Keratinocyte (primary cell): ENCODE measurements around the gene RIT1. TPM values are rescaled to one million over a fixed set of nuclear protein-coding genes. Genes with fewer than 3 reads are reported as not detected.

ENCODE experiments used
- DNase-seq: peaks from one replicate; pipeline ENCODE4 v3.0.0-alpha.2; 2011; ENCODE audit warnings: low read depth, missing footprints, low spot score
- FAIRE-seq: peaks from 2 replicates; lab custom pipeline; 2011; peaks lifted over from hg19 to GRCh38; lab: Jason Lieb, UNC
- H2AFZ ChIP-seq: 2 replicates; pipeline ENCODE4 v1.6.0; 2012; ENCODE audit warnings: low read length, control low read depth, inconsistent platforms; ENCODE audit not compliant: control insufficient read depth
- H3K27ac ChIP-seq: 2 replicates; pipeline ENCODE4 v1.5.1; 2011; ENCODE audit warnings: low read length; ENCODE audit not compliant: control insufficient read depth, insufficient read depth
- H3K27me3 ChIP-seq: 3 replicates; pipeline ENCODE4 v1.6.0; 2011; ENCODE audit warnings: low read length; ENCODE audit not compliant: control insufficient read depth, insufficient read depth; ENCODE audit errors: extremely low read depth
- H3K36me3 ChIP-seq, 2 experiments: 2 replicates in 1 of 2; 3 replicates in 1 of 2; pipeline ENCODE4 v1.5.1; 2011; ENCODE audit warnings: low read length in 2 of 2, mild to moderate bottlenecking in 1 of 2; ENCODE audit not compliant: control insufficient read depth in 2 of 2, insufficient read depth in 2 of 2; ENCODE audit errors: extremely low read depth in 1 of 2
- H3K4me1 ChIP-seq: 3 replicates; pipeline ENCODE4 v1.5.1; 2011; ENCODE audit warnings: low read length; ENCODE audit not compliant: control insufficient read depth, insufficient read depth; ENCODE audit errors: extremely low read depth
- H3K4me2 ChIP-seq: 3 replicates; pipeline ENCODE4 v1.6.0; 2011; ENCODE audit warnings: low read depth, low read length; ENCODE audit not compliant: control insufficient read depth, insufficient read depth; ENCODE audit errors: extremely low read depth
- H3K4me3 ChIP-seq, 3 experiments: fragments of 200-600 bp in 1 of 3; sonication (generic) in 1 of 3; 2 replicates in 2 of 3; 3 replicates in 1 of 3; pipeline ENCODE4 v1.5.1; 2011 to 2016; ENCODE audit warnings: low read length in 3 of 3, mild to moderate bottlenecking in 3 of 3, control low read depth in 2 of 3, inconsistent platforms in 1 of 3, low read depth in 1 of 3, mixed read lengths in 1 of 3, mixed run types in 1 of 3, moderate library complexity in 1 of 3; ENCODE audit not compliant: control insufficient read depth in 2 of 3, insufficient read depth in 2 of 3; ENCODE audit errors: extremely low read depth in 1 of 3
- H3K79me2 ChIP-seq: 2 replicates; pipeline ENCODE4 v1.6.0; 2012; ENCODE audit warnings: low read length; ENCODE audit not compliant: control insufficient read depth, insufficient read depth
- H3K9ac ChIP-seq: 3 replicates; pipeline ENCODE4 v1.6.0; 2011; ENCODE audit warnings: low read length; ENCODE audit not compliant: control insufficient read depth, insufficient read depth; ENCODE audit errors: extremely low read depth
- H3K9me1 ChIP-seq: 3 replicates; pipeline ENCODE4 v1.6.0; 2011; ENCODE audit warnings: low read length; ENCODE audit not compliant: control insufficient read depth, insufficient read depth; ENCODE audit errors: extremely low read depth
- H3K9me3 ChIP-seq: 2 replicates; pipeline ENCODE4 v1.5.1; 2012; ENCODE audit warnings: low read depth, low read length; ENCODE audit not compliant: control insufficient read depth
- H4K20me1 ChIP-seq: 3 replicates; pipeline ENCODE4 v1.6.0; 2011; ENCODE audit warnings: low read length; ENCODE audit not compliant: control insufficient read depth, insufficient read depth; ENCODE audit errors: extremely low read depth
- CTCF ChIP-seq, 3 experiments: IDR thresholded peaks in 1 of 3; conservative IDR thresholded peaks in 1 of 3; optimal IDR thresholded peaks in 1 of 3; 2 replicates in 2 of 3; 3 replicates in 1 of 3; pipeline versions ENCODE3 to v1.5.1; 2011; ENCODE audit warnings: low read length in 3 of 3, mild to moderate bottlenecking in 3 of 3, moderate library complexity in 2 of 3, control low read depth in 1 of 3, inconsistent platforms in 1 of 3; ENCODE audit not compliant: insufficient read depth in 2 of 3; ENCODE audit errors: extremely low read depth in 1 of 3
- EZH2 ChIP-seq: IDR thresholded peaks from one replicate; pipeline ENCODE4 v1.6.1; 2012; ENCODE audit warnings: inconsistent platforms, mild to moderate bottlenecking, low read length, moderate library complexity
- dilution Hi-C: fragments of 300-500 bp; cut with MboI; formaldehyde crosslinking; loops from one replicate; pipeline ENCODE4 v1.7.0; 2020; ENCODE audit warnings: low sequenced_read_pairs; ENCODE audit not compliant: extremely low pct_ligation_motif_present
- polyA plus RNA-seq, 5 experiments: library from polyadenylated mRNA; depleted of rRNA in 3 of 5; stranded (reverse) in 3 of 5; stranded (forward) in 1 of 5; unstranded in 1 of 5; fragments of >200 nt; gene quantifications; 1 replicate in 1 of 5; 2 replicates in 3 of 5; 3 replicates in 1 of 5; pipeline versions ENCODE4 v1.2.1 to v1.2.3, GENCODE V29; 2011 to 2012; ENCODE audit warnings: missing spikeins in 2 of 5, low read depth in 1 of 5, low replicate concordance in 1 of 5
- small RNA-seq, 3 experiments: library from RNA; depleted of rRNA; stranded (forward); fragments of <200 nt; gene quantifications; one replicate each; pipeline ENCODE3, GENCODE V24; 2012; ENCODE audit warnings: low read depth in 3 of 3, low replicate concordance in 1 of 3; ENCODE audit not compliant: insufficient read length in 3 of 3

Gene RIT1
- polyA plus RNA-seq, 1 donor (not counting 4 experiments of a cell fraction or from before 2014, with no cell fraction given), result 33.5 TPM

GRCh38 chr1:155847823-155848529 is 63.2 kb downstream of the RIT1 start:
- FAIRE-seq (no peak), DNase-seq (no peak)
- no peak overlapping the region for H3K9ac ChIP-seq
- no peaks in the 10 kb centered on the region for H3K9me1 ChIP-seq
- no peak overlapping the region for H2AFZ ChIP-seq
- no peaks in the 10 kb centered on the region for H4K20me1 ChIP-seq
- no peaks in the 10 kb centered on the region for H3K9me3 ChIP-seq
- H3K4me3 ChIP-seq, result no peak overlapping the region
- dilution Hi-C loops, result no loop called here
- H3K79me2 ChIP-seq, result peaks cover 75% of the 10 kb centered on the region
- H3K4me1 ChIP-seq, result no peaks in the 10 kb centered on the region
- no peak overlapping the region for H3K27ac ChIP-seq
- no peaks in the 10 kb centered on the region for H3K27me3 ChIP-seq
- peaks cover 10 to 12% of the 10 kb centered on the region in 2 experiments for H3K36me3 ChIP-seq
- TF ChIP-seq EZH2 (no peak), CTCF (optimal IDR thresholded peaks at IDR 0.05 in 1 of 3, IDR thresholded peaks at IDR 0.05 in 1 of 3, conservative IDR thresholded peaks at IDR 0.05 in 1 of 3; ENCODE audit: extremely low read depth in 1 of 3, insufficient read depth in 2 of 3, low read length in 3 of 3) (no peak)
- H3K4me2 ChIP-seq, result no peak overlapping the region

Small RNA genes within 50 kb of the gene (small RNA-seq; reads per million reads assigned to genes)
- gene MIR6738, result 0 reads per million in 3 experiments
- gene RF00015, result 0 reads per million in 3 experiments
- 0 reads per million in 3 experiments for gene SCARNA4
- 2.3 to 38.4 (median 5.1) reads per million in 3 experiments for gene SNORA80E

Other genes starting within 250 kb of the RIT1 start
- gene YY1AP1, start 222.6 kb downstream of the RIT1 start, polyA plus RNA-seq, result 33.0 to 79.1 TPM (median 45.2 TPM) in 3 replicates
- gene DAP3, start 222.3 kb downstream of the RIT1 start, polyA plus RNA-seq, result 160 to 210 TPM (median 203 TPM) in 3 replicates
- 16.7 to 18.8 TPM (median 18.1 TPM) in 3 replicates for gene GON4L, start 54.1 kb downstream of the RIT1 start, polyA plus RNA-seq
- 0.08 to 0.18 TPM (median 0.13 TPM) in 3 replicates for gene SYT11, start 51.8 kb downstream of the RIT1 start, polyA plus RNA-seq
- gene KHDC4, start 23.1 kb upstream of the RIT1 start, polyA plus RNA-seq, result 31.6 to 61.0 TPM (median 51.3 TPM) in 3 replicates
- gene RXFP4, start 30.3 kb upstream of the RIT1 start, polyA plus RNA-seq, result not detected in 3 replicates
- gene ARHGEF2, start 67.2 kb upstream of the RIT1 start, polyA plus RNA-seq, result 27.8 to 39.2 TPM (median 38.7 TPM) in 3 replicates
- 295 to 363 TPM (median 302 TPM) in 3 replicates for gene SSR2, start 109.6 kb upstream of the RIT1 start, polyA plus RNA-seq
- gene UBQLN4, start 142.4 kb upstream of the RIT1 start, polyA plus RNA-seq, result 34.8 to 42.7 TPM (median 35.8 TPM) in 3 replicates
- 67.5 to 98.0 TPM (median 96.0 TPM) in 3 replicates for gene LAMTOR2, start 143.4 kb upstream of the RIT1 start, polyA plus RNA-seq
- gene RAB25, start 149.8 kb upstream of the RIT1 start, polyA plus RNA-seq, result 93.4 to 159 TPM (median 106 TPM) in 3 replicates
- 1.1 to 2.0 TPM (median 1.5 TPM) in 3 replicates for gene MEX3A, start 171.1 kb upstream of the RIT1 start, polyA plus RNA-seq
- 368 to 551 TPM (median 444 TPM) in 3 replicates for gene LMNA, start 203.4 kb upstream of the RIT1 start, polyA plus RNA-seq
- 5.7 to 11.0 TPM (median 7.9 TPM) in 3 replicates for gene SEMA4A, start 242.2 kb upstream of the RIT1 start, polyA plus RNA-seq